Purkinje cell (primary cell): ENCODE data around the gene SLC5A2. TPM values are rescaled to one million over a fixed set of nuclear protein-coding genes. Genes with fewer than 3 reads are reported as not detected.

Experiments used
- polyA plus RNA-seq: library from polyadenylated mRNA; unstranded; fragments of >200 nt; fragmentation: Nextera tagmentation; gene quantifications from 2 replicates; pipeline ENCODE4 v1.2.1, GENCODE V29; 2014

The SLC5A2 gene
- polyA plus RNA-seq, result 8.3 and 9.3 TPM in 2 replicates

DNA sequence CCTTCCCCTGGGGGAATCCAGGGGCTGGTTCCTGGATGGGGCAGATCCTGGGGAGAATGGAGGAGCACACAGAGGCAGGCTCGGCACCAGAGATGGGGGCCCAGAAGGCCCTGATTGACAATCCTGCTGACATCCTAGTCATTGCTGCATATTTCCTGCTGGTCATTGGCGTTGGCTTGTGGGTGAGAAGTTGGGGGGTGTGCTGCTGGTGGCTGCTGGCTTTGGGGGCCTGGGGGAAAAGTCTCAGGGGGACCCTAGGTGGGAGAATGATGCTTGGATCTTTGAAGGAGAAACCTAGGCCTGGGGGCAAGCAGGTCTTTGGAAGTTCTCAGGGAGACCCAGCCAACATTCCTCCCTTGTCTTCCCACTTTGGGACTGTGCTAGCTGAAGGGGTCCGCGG lies at the start of gene SLC5A2:
SLC5A2 (plus strand) TSS at position 43 of the 400 bp plus-strand sequence; CDS start at position 57, 14 bp downstream.

DNA sequence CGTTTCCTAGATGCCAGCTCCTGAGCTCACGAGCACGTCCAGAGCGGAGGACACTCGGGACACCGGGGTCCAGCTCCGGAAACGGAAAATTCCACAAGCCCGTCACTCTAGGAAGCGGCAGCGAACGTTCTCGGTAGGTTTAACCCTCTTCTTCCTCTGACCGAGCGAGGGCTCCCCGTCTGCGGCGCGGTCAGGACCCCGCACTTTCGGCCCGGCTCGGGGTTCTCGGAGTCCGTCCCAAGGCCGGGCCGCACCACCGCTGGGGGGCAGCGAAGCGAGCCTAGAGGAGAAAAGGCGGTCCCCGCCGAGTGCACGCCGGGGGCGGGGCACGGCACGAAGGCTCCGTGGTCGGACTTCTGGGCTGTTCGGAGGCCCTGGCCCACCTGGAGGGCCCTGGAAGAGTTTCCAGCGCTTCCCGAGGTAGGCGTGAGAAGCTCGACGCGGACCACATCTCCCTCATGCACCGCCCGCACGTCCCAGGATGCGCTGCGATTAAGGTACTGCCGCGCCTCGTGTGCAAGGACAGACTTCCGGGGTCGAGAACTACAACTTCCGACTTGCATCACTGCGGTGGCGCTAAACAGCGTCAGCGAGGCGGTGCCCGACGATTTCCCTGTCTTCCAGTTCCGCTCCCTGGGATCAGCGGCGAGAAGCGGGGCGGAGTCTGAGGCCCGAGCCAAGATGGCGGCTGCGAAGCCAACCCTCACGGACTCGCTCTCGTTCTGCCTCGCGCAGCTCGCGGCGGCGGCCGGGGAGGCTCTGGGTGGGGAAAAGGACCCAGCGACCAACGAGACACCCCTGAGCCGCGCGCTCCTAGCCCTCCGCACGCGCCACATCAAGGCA lies 23.9 kb upstream of the SLC5A2 start, which contains the start of gene ARMC5:
ARMC5 (plus strand) TSS at position 658 of the 843 bp plus-strand sequence; CDS start at position 682, 24 bp downstream.

DNA sequence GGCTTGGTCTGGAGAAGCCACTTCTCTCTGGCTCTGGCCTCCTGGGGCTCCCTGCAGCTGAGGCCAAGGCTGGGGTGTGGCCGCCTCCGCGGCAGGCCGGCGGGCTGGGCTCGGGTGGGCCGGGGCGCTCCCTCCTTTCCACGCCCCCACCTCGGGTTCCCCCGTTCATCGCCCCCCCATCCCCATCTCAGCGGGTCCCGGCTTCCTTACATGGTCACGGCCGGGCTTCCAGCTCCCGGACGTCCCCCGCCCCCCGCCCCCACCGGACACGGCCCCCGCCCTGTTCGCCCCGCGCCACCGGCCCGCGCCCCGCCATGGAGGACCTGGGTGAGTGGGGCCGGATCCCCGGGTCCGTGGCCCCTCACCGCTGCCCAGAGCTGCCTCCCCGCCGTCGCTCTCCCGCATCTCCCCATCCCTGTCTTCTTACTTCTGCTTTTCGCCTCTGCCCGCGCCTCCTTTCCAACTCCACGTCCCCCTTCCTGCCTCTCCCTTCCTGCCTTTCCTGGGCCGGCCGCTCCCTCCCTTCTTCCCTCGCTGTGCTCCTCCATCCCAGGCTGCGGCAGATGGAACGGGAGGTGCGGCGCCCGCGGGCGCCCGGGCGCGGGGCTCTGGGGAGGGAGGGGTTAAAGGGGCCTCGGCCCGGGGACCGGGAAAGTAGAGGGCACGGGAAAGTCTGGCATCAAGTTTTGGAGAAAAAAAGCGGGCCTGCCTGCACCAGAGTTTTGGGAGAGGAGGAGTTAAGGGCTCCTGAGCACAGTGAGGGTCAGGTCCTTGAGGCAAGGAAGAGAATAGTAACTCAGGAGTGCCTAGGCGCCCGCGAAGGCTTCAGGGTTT lies 10.8 kb upstream of the SLC5A2 start, which contains the start of gene TGFB1I1:
TGFB1I1 (plus strand) TSS at position 278 of the 834 bp plus-strand sequence; CDS start at position 315, 37 bp downstream.

DNA sequence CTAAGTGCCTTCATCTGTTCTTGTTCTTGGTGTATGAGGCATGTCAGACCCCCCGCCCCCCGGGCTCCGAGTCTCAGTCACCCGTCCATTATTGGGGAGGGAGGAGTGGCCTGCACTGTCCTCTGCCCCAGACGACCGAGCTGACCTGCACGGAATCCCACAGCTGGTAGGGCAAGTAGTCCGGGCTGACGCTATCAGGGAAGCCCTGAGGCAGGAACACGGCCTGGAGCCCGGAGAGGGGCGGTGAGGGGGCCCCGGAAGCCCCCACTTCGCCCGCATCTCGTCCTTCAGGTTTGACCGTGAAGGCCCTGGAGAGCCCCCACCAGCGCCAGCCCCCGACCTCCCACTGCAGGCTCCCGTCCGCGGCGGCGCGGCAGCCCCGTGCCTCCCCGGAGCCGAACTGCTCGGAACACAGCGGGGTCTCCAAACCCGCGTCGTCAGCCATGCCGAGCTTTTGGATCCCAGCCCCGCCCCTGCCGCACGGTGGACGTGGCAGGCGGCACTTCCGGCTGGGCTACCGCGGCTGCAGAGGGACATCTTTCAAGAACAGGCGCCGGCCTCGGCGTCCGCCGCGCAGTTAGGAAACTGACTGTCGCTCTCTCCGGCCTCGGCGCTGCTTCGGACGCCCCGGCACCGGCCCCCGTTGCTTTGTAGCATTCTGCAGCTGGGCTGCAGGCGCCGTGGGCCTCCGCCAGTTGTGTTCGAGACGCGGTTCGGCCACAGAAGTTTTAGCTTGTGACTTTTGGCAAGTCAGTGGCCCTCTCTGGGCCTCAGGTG lies 25.2 kb downstream of the SLC5A2 start, which contains the start of gene RUSF1:
RUSF1 (minus strand) TSS at position 463 of the 777 bp plus-strand sequence; CDS start at position 445, 18 bp downstream.

DNA sequence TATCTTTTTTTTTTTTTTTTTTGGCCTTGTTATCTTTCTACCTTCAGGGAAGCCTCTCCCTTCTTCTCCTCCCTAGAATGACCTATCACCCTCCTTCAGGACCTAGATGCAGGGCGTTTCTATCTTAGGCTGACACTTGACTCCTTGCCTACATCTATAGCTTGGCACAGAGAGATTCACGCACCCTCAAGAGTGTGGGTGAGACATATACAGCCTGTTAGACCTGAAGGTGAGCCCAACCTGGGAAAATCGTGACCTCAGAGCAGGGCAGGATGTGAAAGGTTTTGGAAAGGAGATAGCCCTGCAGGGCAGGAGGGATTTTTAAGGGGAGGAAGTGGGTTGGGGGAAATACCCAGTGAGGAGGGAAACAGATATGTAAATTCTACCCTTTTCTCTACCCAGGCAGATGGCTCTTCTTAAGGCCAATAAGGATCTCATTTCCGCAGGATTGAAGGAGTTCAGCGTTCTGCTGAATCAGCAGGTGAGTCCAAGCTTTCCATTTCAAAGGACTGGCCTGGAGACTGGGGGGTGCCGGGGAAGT lies 44.9 kb downstream of the SLC5A2 start, which contains the start of gene AHSP:
AHSP (plus strand) TSS at position 167 of the 541 bp plus-strand sequence; CDS start at position 407, 240 bp downstream.

Other genes with a start within 250 kb of the SLC5A2 start
- not detected in 2 replicates for gene ITGAM, start 223.1 kb upstream of the SLC5A2 start, polyA plus RNA-seq
- 0.28 TPM in 1 of 2 replicates, not detected in the other for gene ITGAX, start 127.9 kb upstream of the SLC5A2 start, polyA plus RNA-seq
- not detected in 2 replicates for gene ITGAD, start 89.8 kb upstream of the SLC5A2 start, polyA plus RNA-seq
- 2.4 and 2.8 TPM in 2 replicates for gene COX6A2, start 54.8 kb upstream of the SLC5A2 start, polyA plus RNA-seq
- gene ZNF843, start 40.3 kb upstream of the SLC5A2 start, polyA plus RNA-seq, result 0.20 and 0.83 TPM in 2 replicates
- 0.35 and 2.5 TPM in 2 replicates for gene ARMC5, start 23.6 kb upstream of the SLC5A2 start, polyA plus RNA-seq
- gene TGFB1I1, start 11.0 kb upstream of the SLC5A2 start, polyA plus RNA-seq, result not detected in 2 replicates
- 5.2 and 12.1 TPM in 2 replicates for gene RUSF1, start 25.3 kb downstream of the SLC5A2 start, polyA plus RNA-seq
- not detected in 2 replicates for gene AHSP, start 44.8 kb downstream of the SLC5A2 start, polyA plus RNA-seq